ENCODE measurements around the gene CCDC82. TPM values are rescaled to one million over a fixed set of nuclear protein-coding genes. Genes with fewer than 3 reads are reported as not detected.

CCDC82 gene
- total RNA-seq, 2 experiments from 2014 or later: 23.7 to 24.4 TPM

DNA sequence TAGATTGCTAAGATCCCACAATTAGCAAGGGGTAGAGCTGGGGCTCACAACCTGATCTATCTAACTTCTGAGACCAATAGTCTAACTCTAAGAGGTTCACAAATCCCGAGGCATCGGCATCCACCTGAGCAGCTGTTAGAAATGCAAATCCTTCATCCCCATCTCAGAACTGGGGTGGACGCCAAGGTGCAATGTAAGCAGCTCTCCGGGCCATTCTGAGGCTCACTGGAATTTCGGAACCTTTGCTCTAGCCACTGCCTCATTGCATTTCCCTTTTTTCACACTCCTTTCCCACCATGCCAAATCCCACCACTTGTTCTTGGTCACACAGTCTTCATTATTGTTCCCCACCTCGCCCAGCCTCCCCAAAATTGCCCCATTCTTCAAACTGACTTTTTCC is 76.5 kb downstream of the CCDC82 start:
- TF ChIP-seq, protein P1, sequence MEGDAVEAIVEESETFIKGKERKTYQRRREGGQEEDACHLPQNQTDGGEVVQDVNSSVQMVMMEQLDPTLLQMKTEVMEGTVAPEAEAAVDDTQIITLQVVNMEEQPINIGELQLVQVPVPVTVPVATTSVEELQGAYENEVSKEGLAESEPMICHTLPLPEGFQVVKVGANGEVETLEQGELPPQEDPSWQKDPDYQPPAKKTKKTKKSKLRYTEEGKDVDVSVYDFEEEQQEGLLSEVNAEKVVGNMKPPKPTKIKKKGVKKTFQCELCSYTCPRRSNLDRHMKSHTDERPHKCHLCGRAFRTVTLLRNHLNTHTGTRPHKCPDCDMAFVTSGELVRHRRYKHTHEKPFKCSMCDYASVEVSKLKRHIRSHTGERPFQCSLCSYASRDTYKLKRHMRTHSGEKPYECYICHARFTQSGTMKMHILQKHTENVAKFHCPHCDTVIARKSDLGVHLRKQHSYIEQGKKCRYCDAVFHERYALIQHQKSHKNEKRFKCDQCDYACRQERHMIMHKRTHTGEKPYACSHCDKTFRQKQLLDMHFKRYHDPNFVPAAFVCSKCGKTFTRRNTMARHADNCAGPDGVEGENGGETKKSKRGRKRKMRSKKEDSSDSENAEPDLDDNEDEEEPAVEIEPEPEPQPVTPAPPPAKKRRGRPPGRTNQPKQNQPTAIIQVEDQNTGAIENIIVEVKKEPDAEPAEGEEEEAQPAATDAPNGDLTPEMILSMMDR (IDR thresholded peaks at IDR 0.05): no peak
- H3K27me3 ChIP-seq (ENCODE audit: control insufficient read depth in 1 of 2, insufficient read depth in 2 of 2, low read length in 2 of 2): no peaks in the 10 kb centered on the region
- Mint-ChIP-seq H3K36me3 (ENCODE audit: low read depth) (peaks cover 57% of the 10 kb centered on the region), H3K9me3 (no peaks in the 10 kb centered on the region), H3K27me3 (no peaks in the 10 kb centered on the region), H3K4me3 (peak overlapping the region; percentile 8), H3K4me1 (ENCODE audit: low read depth) (peaks cover 97% of the 10 kb centered on the region), H3K27ac (peak overlapping the region; percentile 85)
- ChIA-PET POLR2A (interaction anchor here (0.9 kb wide), 1 partner anchor 13 kb away, joined by 3 read pairs; no protein-coding TSS in a partner anchor), CTCF (no interaction called here)
- H3K27ac ChIP-seq (ENCODE audit: low read depth in 1 of 2, low read length in 2 of 2): no peak overlapping the region
- peaks cover 17% of the 10 kb centered on the region for H3K36me3 ChIP-seq (ENCODE audit: insufficient read depth, low read length)
- intact Hi-C loops (cut with DNase I, micrococcal nuclease): no loop called here
- ATAC-seq (ENCODE audit: poor library complexity): no peak
- H3K4me1 ChIP-seq (ENCODE audit: insufficient read depth, low read length): peaks cover 35% of the 10 kb centered on the region
- no peak for DNase-seq
- no peak overlapping the region for H3K4me3 ChIP-seq (ENCODE audit: low read length)
- no peaks in the 10 kb centered on the region for H3K9me3 ChIP-seq (ENCODE audit: control insufficient read depth in 1 of 2, insufficient read depth in 1 of 2, low read length in 2 of 2)

DNA sequence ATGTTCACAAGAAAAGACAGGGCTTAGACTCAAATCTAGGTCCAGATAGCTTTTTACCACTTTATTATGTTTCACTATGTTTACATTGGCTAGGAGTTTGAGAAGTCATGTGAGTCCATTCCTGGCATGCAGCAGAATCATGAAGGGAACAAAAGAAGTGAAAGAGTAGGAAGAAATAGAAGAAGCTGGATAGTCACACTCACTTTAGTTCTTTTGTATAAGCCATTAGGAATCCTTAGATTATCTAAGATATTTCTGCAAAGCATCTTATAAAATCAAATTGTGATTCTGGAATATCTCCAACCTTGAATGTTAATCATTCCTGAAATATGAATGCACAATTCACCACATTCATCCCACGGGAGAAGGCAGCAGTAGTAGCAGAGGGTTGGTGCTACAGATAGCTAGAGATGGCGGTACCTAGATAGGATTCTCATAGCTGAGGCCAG is 78.6 kb downstream of the CCDC82 start:
- intact Hi-C loops (cut with DNase I, micrococcal nuclease): no loop called here
- ATAC-seq (ENCODE audit: poor library complexity) (no peak), DNase-seq (no peak)
- Histone ChIP-seq H3K27me3 (ENCODE audit: control insufficient read depth in 1 of 2, insufficient read depth in 2 of 2, low read length in 2 of 2) (no peaks in the 10 kb centered on the region), H3K27ac (ENCODE audit: low read depth in 1 of 2, low read length in 2 of 2) (no peak overlapping the region), H3K9me3 (ENCODE audit: control insufficient read depth in 1 of 2, insufficient read depth in 1 of 2, low read length in 2 of 2) (no peaks in the 10 kb centered on the region), H3K36me3 (ENCODE audit: insufficient read depth, low read length) (peaks cover 6% of the 10 kb centered on the region), H3K4me1 (ENCODE audit: insufficient read depth, low read length) (peaks cover 28% of the 10 kb centered on the region), H3K4me3 (ENCODE audit: low read length) (no peak overlapping the region)
- TF ChIP-seq, protein P1 (IDR thresholded peaks at IDR 0.05): no peak
- Mint-ChIP-seq H3K27me3 (no peaks in the 10 kb centered on the region), H3K36me3 (ENCODE audit: low read depth) (peaks cover 38% of the 10 kb centered on the region), H3K4me1 (ENCODE audit: low read depth) (peaks cover 96% of the 10 kb centered on the region), H3K4me3 (no peak overlapping the region), H3K9me3 (no peaks in the 10 kb centered on the region), H3K27ac (peak overlapping the region; percentile 85)
- ChIA-PET POLR2A (interaction anchor here (1.7 to 2.2 kb wide), 2 partner anchors 32 to 68 kb away, joined by 8 to 11 read pairs; partner anchors contain the start of gene MAML2), CTCF (interaction anchor here (0.5 to 1.3 kb wide), 2 partner anchors 32 to 33 kb away, joined by 3 to 4 read pairs (median 4); partner anchors contain the start of gene MAML2)

DNA sequence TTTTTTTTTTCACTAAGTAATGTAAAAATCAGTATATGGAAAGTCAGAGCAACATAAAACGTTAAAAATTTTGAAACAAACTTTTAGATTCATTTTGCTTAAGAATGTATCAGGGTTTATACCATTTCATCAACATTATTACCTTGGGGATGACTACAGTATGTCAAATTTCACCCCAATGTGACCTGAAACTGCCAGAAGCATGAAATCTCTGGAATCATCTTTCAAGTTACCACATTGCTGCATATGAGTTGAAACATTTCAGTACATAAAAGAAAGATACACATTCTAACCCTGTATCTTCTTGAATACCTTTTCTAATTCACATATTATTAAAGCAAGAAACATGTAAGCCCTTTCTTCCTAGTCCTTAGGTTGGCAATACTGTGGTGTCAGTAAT is 79.5 kb downstream of the CCDC82 start:
- ATAC-seq (ENCODE audit: poor library complexity) (no peak), DNase-seq (no peak)
- H3K36me3 ChIP-seq (ENCODE audit: insufficient read depth, low read length): peaks cover 6% of the 10 kb centered on the region
- H3K27me3 ChIP-seq (ENCODE audit: control insufficient read depth in 1 of 2, insufficient read depth in 2 of 2, low read length in 2 of 2): no peaks in the 10 kb centered on the region
- peaks cover 96% of the 10 kb centered on the region for H3K4me1 Mint-ChIP-seq (ENCODE audit: low read depth)
- H3K36me3 Mint-ChIP-seq (ENCODE audit: low read depth): peaks cover 36% of the 10 kb centered on the region
- POLR2A ChIA-PET: interaction anchor here (1.7 to 3.8 kb wide), 2 partner anchors 29 to 67 kb away, joined by 8 to 16 read pairs; no protein-coding TSS in a partner anchor
- H3K27me3 Mint-ChIP-seq: no peaks in the 10 kb centered on the region
- H3K9me3 ChIP-seq (ENCODE audit: control insufficient read depth in 1 of 2, insufficient read depth in 1 of 2, low read length in 2 of 2): no peaks in the 10 kb centered on the region
- H3K27ac ChIP-seq (ENCODE audit: low read depth in 1 of 2, low read length in 2 of 2): no peak overlapping the region
- H3K4me1 ChIP-seq (ENCODE audit: insufficient read depth, low read length): peaks cover 23% of the 10 kb centered on the region
- no peak overlapping the region for H3K4me3 ChIP-seq (ENCODE audit: low read length)
- CTCF ChIA-PET: interaction anchor here (1.2 to 1.4 kb wide), 3 partner anchors 33 to 218 kb away, joined by 3 to 4 read pairs (median 3); partner anchors contain the start of gene MAML2
- H3K27ac Mint-ChIP-seq: peak overlapping the region; percentile 85
- TF ChIP-seq, protein P1 (IDR thresholded peaks at IDR 0.05): no peak
- intact Hi-C loops (cut with DNase I, micrococcal nuclease): no loop called here
- no peaks in the 10 kb centered on the region for H3K9me3 Mint-ChIP-seq
- H3K4me3 Mint-ChIP-seq: no peak overlapping the region

All from CD4-positive, alpha-beta T cell (primary cell).